SH-SY5Y (cell line): ENCODE measurements around the gene IRAK2.

ENCODE experiments used
- GATA2 ChIP-seq: IDR thresholded peaks from 2 replicates; pipeline ENCODE4 v1.6.1; 2011; ENCODE audit warnings: mild to moderate bottlenecking, low read depth, low read length
- GATA3 ChIP-seq: IDR thresholded peaks from 2 replicates; pipeline ENCODE4 v1.6.1; 2011; ENCODE audit warnings: low read depth, mild to moderate bottlenecking, low read length, moderate library complexity

IRAK2 gene

GRCh38 chr3:10245081-10245712 is 80.5 kb downstream of the IRAK2 start:
- TF ChIP-seq GATA2 (no peak), GATA3 (no peak)

DNA sequence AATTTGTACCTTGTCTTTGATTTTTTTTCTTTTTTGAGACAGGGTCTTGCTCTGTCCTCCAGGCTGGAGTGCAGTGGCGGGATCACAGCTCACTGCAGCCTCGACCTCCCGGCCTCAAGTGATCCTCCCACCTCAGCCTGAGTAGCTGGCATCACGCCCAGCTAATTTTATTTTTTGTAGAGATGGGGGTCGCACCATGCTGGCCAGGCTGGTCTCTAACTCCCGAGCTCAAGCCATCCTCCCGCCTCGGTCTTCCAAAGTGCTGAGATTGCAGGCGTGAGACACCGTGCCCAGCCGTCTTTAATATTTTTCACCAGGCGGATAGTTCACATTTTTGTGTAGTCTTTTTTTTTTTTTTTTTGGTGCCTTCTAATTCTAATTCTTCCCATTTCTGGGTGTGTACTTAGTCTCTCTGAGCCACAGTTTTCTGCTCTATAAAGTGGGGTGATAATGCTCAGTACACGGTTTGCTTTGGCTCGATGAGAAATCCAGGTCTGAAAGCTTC is 83.0 kb downstream of the IRAK2 start:
- TF ChIP-seq GATA2 (no peak), GATA3 (no peak)

DNA sequence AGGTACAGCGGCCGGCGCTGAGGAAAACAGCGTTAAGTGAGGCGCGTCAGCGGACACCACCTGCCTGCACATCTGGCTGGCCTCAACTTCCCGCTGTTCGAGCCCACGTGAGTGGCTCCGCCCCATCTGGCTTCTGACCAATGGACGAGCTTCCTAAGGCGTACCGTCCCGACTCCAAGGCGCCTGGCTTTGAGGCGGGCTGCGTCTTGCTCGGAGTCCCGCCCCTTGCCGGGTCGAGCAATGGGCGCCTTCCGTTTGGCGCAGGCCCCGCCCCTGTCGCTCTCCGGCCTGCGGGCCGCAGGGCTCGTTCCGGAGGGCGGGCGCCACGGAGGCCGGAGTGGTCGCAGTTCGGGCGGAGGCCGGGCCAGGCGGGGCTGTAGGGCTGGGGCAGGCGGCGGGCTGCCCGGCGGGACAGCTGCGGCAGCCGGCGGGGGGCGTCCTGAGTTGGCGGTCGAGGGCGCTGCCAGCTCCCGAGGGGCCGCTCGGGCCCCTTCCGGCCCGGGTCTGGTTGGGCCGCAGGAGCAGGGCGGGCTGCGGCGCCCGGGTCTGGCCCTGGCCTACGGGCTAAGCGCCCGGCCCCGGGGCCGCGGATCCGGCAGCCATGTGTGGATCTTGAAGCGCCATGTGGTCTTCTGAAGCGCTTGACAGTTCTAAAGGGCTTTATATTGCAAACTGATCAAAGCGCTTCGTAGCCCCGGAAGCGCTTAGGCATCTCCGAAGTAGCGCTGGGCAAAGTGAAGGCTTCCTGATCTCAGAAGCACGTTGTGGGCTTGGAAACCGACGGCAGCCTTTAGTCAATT is 83.7 kb downstream of the IRAK2 start, which contains the start of gene TATDN2:
TSS of gene TATDN2 (plus strand) at position 276 of the 800 bp plus-strand sequence. CDS start 742 bp downstream, outside the sequence.
- TF ChIP-seq GATA3 (no peak), GATA2 (no peak)

DNA sequence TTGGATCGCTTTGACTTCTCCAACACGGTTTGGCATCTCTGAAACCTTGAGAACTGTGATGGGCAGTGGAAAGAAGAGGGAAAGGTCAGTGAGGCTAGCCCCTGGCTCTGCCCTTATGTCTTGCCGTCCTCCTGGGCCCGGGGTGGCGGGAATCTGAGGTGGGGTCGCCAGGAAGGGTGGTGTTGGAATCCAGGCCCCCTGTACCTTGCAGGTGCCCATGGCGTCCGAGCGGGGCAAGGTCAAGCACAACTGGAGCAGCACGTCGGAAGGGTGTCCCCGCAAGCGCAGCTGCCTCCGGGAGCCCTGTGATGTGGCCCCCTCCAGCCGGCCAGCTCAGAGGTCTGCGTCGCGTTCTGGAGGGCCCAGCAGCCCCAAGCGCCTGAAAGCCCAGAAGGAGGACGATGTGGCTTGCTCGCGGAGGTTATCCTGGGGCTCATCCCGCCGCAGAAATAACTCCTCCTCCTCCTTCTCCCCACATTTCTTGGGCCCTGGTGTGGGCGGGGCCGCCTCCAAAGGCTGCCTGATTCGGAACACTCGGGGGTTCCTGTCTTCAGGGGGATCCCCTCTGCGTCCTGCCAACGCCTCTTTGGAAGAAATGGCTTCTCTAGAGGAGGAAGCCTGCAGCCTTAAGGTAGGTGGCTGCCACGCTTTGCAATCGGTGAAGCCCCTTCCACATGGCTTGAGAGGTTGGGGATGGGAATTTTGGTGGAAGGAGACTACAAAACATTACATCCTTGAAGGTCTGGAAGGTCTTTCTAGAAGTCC is 84.4 kb downstream of the IRAK2 start:
- TF ChIP-seq GATA2 (no peak), GATA3 (no peak)

GRCh38 chr3:10249833-10250232 is 85.1 kb downstream of the IRAK2 start:
- TF ChIP-seq GATA3 = no peak
- no peak for TF ChIP-seq GATA2

DNA sequence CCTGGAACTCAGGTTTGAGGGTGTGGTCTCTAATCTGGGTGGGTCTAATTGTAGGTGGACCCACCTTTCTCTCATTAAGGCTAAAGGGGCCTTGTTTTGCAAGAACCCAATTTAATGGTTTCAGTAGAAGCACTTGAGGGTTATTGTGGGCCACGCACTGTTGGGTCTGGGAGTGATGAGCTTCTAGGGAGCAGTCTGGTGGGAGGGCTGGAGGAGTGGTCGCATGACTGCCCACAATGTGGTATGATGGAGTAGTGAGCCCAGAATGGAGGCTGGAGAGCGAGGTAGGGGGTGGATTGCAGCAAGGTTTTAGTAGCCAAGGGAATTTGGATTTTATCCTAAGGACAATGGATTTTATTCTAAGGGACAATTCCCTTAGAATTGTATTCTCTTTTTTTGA is 86.3 kb downstream of the IRAK2 start:
- TF ChIP-seq GATA3 = no peak
- no peak for TF ChIP-seq GATA2

DNA sequence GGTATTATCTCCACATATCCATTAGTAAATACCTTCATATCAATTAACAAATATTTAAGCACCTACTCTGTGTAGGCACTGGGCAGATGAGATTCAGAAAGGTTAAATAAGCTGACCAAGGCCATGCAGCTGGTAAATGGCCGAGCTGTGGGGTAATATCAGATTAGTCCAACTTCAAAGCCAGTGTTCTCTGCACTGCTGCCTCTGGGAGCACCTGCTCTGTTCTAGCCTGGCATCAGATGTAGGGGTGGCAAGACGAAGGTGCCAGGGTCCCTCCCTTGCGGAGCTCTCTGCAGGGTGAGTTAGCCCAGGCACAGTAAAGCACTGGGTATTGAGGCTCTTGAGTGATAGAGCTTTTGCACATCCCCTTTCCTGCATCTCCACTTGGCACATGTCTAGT is 89.0 kb downstream of the IRAK2 start:
- no peak for TF ChIP-seq GATA3
- TF ChIP-seq GATA2 = no peak

GRCh38 chr3:10255835-10256234 is 91.1 kb downstream of the IRAK2 start:
- TF ChIP-seq GATA3 (no peak), GATA2 (no peak)

DNA sequence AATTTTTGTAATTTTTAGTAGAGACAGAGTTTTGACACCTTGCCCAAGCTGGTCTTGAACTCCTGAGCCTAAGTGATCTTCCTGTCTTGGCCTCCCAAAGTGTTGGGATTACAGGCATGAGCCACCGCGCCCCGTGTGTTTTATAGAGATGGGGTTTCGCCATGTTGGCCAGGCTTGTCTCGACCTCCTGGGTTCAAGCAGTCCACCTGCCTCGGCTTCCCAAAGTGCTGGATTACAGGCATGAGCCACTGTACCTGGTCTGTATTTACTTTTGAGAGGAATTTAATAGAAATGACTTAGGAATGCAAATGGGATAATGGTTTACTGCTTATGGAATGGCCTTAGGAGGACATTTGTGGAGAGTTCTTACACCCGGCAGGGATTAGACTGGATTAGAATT is 94.3 kb downstream of the IRAK2 start:
- no peak for TF ChIP-seq GATA2
- TF ChIP-seq GATA3 = no peak

- TF ChIP-seq GATA2 = no peak
- no peak for TF ChIP-seq GATA3
Measured at GRCh38 chr3:10259798-10260197, 95.1 kb downstream of the IRAK2 start.

DNA sequence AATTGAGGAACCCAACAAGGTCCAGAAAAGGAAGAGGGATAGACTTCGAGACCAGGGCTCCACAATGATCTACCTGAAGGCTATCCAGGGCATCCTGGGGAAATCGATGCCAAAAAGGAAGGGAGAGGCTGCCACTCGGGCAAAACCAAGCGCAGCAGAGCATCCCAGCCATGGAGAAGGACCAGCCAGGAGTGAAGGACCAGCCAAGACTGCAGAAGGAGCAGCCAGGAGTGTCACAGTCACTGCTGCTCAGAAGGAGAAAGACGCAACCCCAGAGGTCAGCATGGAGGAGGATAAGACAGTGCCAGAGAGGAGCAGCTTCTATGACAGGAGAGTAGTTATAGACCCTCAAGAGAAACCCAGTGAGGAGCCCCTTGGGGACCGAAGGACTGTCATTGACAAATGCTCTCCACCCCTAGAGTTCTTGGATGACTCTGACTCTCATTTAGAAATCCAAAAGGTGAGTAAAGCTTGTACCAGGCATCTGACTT is 95.5 kb downstream of the IRAK2 start:
- no peak for TF ChIP-seq GATA2

DNA sequence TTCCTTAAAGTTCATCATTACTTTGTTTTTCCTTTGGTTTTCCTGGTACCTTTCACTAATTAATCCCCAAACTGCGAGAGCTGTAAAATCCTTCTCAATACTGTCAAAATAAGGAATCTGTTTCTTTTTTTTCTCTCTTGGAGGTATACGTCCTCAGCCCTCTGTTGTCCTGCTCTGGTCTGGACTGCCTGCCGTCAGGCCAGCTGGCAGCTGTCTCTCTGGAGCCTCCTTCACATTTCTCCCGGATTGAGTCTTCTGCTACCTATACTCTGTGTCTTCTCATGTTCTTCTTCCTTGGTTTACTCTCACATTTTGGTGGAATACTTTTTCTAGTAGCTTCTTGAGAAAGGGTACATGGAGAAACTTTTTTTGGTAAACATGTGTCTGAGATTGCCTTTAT is 97.3 kb downstream of the IRAK2 start:
- no peak for TF ChIP-seq GATA2
- no peak for TF ChIP-seq GATA3

- no peak for TF ChIP-seq GATA2
- no peak for TF ChIP-seq GATA3
Measured at GRCh38 chr3:10263646-10264363, 99.1 kb downstream of the IRAK2 start.
